SK-N-SH treated with all-trans-retinoic acid at 6 μM for 48 hours (cell line): ENCODE data around the gene TALDO1.

ENCODE experiments used
- ATAC-seq: fragments of 200-7000 bp; cut with Tn5 transposase; 3 replicates; pipeline ENCODE4 v1.9.1; 2020; ENCODE audit warnings: mild to moderate bottlenecking, moderate library complexity
- ARNTL ChIP-seq: fragments of 450-650 bp; formaldehyde crosslinking; IDR thresholded peaks from 2 replicates; pipeline ENCODE4 v1.5.0; 2020; ENCODE audit warnings: low read depth, mild to moderate bottlenecking, moderate library complexity, borderline replicate concordance
- BACH2 ChIP-seq: fragments of 250-450 bp; sonication (Bioruptor Pico); IDR thresholded peaks from 2 replicates; pipeline ENCODE4 v1.9.0; 2021; ENCODE audit warnings: mild to moderate bottlenecking, borderline replicate concordance
- CSDC2 ChIP-seq: fragments of 250-450 bp; sonication (Bioruptor Pico); IDR thresholded peaks from 2 replicates; pipeline ENCODE4 v1.5.0; 2020; ENCODE audit warnings: mild to moderate bottlenecking, moderate library complexity
- ESRRG ChIP-seq: fragments of 250-450 bp; sonication (Bioruptor Pico); IDR thresholded peaks from 2 replicates; pipeline ENCODE4 v1.6.1; 2021; ENCODE audit warnings: mild to moderate bottlenecking
- GLIS3 ChIP-seq: fragments of 250-450 bp; sonication (Bioruptor Pico); IDR thresholded peaks from 2 replicates; pipeline ENCODE4 v1.5.0; 2020; ENCODE audit warnings: mild to moderate bottlenecking, moderate library complexity
- OSR1 ChIP-seq: fragments of 250-450 bp; sonication (Bioruptor Pico); IDR thresholded peaks from 2 replicates; pipeline ENCODE4 v1.8.0; 2022; ENCODE audit warnings: moderate library complexity, mild to moderate bottlenecking, inconsistent platforms
- PPARA ChIP-seq: fragments of 250-450 bp; sonication (Bioruptor Pico); IDR thresholded peaks from 2 replicates; pipeline ENCODE4 v1.5.0; 2020; ENCODE audit warnings: mild to moderate bottlenecking, borderline replicate concordance
- RARB ChIP-seq: fragments of 250-450 bp; sonication (Bioruptor Pico); IDR thresholded peaks from 2 replicates; pipeline ENCODE4 v1.8.0; 2021; ENCODE audit warnings: mild to moderate bottlenecking, moderate library complexity
- SNAI2 ChIP-seq: fragments of 250-450 bp; sonication (Bioruptor Pico); IDR thresholded peaks from 2 replicates; pipeline ENCODE4 v1.5.0; 2020; ENCODE audit warnings: mild to moderate bottlenecking, moderate library complexity
- TCF4 ChIP-seq: fragments of 250-450 bp; sonication (Bioruptor Pico); IDR thresholded peaks from 2 replicates; pipeline ENCODE4 v1.8.0; 2021; ENCODE audit warnings: mild to moderate bottlenecking, moderate library complexity, borderline replicate concordance
- TOX ChIP-seq: fragments of 250-450 bp; sonication (Bioruptor Pico); IDR thresholded peaks from 2 replicates; pipeline ENCODE4 v1.8.0; 2021; ENCODE audit warnings: mild to moderate bottlenecking, moderate library complexity, borderline replicate concordance
- ZC3H10 ChIP-seq: fragments of 250-450 bp; sonication (Bioruptor Pico); IDR thresholded peaks from 2 replicates; pipeline ENCODE4 v1.5.1; 2021; ENCODE audit warnings: mild to moderate bottlenecking, moderate library complexity
- ZFP3 ChIP-seq: fragments of 250-450 bp; sonication (Bioruptor Pico); IDR thresholded peaks from 2 replicates; pipeline ENCODE4 v1.5.0; 2020; ENCODE audit warnings: mild to moderate bottlenecking, moderate library complexity
- ZFP30 ChIP-seq: fragments of 450-650 bp; formaldehyde crosslinking; IDR thresholded peaks from 2 replicates; pipeline ENCODE4 v1.5.0; 2022; ENCODE audit warnings: mild to moderate bottlenecking, moderate library complexity
- ZNF565 ChIP-seq: fragments of 450-650 bp; formaldehyde crosslinking; conservative IDR thresholded peaks from 2 replicates; pipeline ENCODE4 v1.5.0; 2020; ENCODE audit warnings: low read depth, mild to moderate bottlenecking, moderate library complexity
- ZNF70 ChIP-seq: fragments of 450-650 bp; formaldehyde crosslinking; IDR thresholded peaks from 2 replicates; pipeline ENCODE4 v1.5.0; 2020; ENCODE audit warnings: mild to moderate bottlenecking, moderate library complexity
- ZNF8 ChIP-seq: fragments of 450-650 bp; formaldehyde crosslinking; IDR thresholded peaks from 2 replicates; pipeline ENCODE4 v1.5.0; 2020; ENCODE audit warnings: mild to moderate bottlenecking, moderate library complexity
- TF ChIP-seq, protein P1 (sequence below): fragments of 250-450 bp; sonication (Bioruptor Pico); IDR thresholded peaks from 2 replicates; pipeline ENCODE4 v1.5.1; 2020; ENCODE audit warnings: low read depth, mild to moderate bottlenecking, moderate library complexity
- TF ChIP-seq, protein P2 (sequence below): fragments of 250-450 bp; sonication (Bioruptor Pico); IDR thresholded peaks from 2 replicates; pipeline ENCODE4 v1.5.1; 2021; ENCODE audit warnings: mild to moderate bottlenecking, moderate library complexity
- TF ChIP-seq, protein P3 (sequence below): fragments of 250-450 bp; sonication (Bioruptor Pico); IDR thresholded peaks from 2 replicates; pipeline ENCODE4 v1.8.0; 2020; ENCODE audit warnings: mild to moderate bottlenecking, moderate library complexity, borderline replicate concordance
- TF ChIP-seq, protein P4 (sequence below): fragments of 250-450 bp; sonication (Bioruptor Pico); IDR thresholded peaks from 2 replicates; pipeline ENCODE4 v1.8.0; 2021; ENCODE audit warnings: low read depth, mild to moderate bottlenecking, moderate library complexity, borderline replicate concordance
- TF ChIP-seq, protein P5 (sequence below): fragments of 250-450 bp; sonication (Bioruptor Pico); IDR thresholded peaks from 2 replicates; pipeline ENCODE4 v1.5.0; 2020; ENCODE audit warnings: mild to moderate bottlenecking, moderate library complexity

The TALDO1 gene

GRCh38 chr11:699116-699508 is 48.2 kb upstream of the TALDO1 start:
- no peak for TF ChIP-seq ZNF565 (CRISPR knock-in tag)
- no peak for TF ChIP-seq ZNF8
- TF ChIP-seq, protein P1, sequence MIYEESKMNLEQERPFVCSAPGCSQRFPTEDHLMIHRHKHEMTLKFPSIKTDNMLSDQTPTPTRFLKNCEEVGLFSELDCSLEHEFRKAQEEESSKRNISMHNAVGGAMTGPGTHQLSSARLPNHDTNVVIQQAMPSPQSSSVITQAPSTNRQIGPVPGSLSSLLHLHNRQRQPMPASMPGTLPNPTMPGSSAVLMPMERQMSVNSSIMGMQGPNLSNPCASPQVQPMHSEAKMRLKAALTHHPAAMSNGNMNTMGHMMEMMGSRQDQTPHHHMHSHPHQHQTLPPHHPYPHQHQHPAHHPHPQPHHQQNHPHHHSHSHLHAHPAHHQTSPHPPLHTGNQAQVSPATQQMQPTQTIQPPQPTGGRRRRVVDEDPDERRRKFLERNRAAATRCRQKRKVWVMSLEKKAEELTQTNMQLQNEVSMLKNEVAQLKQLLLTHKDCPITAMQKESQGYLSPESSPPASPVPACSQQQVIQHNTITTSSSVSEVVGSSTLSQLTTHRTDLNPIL (CRISPR knock-in tag) = no peak
- no peak for TF ChIP-seq TOX
- no peak for TF ChIP-seq ZC3H10 (CRISPR knock-in tag)
- TF ChIP-seq RARB (CRISPR knock-in tag) = no peak
- TF ChIP-seq BACH2 (CRISPR knock-in tag) = no peak
- no peak for TF ChIP-seq ZFP30 (CRISPR knock-in tag)
- TF ChIP-seq, all 23 proteins: peak for 0
- ATAC-seq = no peak

DNA sequence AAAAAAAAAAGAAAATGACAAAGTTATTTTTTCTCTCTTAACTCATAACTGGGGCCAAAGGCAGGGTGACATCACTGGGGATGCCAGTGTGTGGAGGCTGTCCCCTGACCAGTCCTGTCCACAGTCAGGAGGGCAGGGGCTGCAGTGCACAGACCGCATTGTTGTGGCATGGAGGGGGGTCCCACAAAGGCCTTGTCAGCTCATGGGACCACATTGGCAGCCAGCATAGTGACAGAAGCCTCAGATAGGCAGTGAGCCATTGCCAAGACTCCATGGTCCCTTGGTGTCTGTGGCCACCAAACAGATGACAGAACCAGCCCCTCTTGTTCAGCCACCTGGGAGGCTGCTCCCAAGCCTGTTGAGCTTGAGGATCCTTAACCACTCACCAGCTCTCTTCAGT is 47.5 kb upstream of the TALDO1 start:
- ATAC-seq = no peak
- TF ChIP-seq GLIS3 (CRISPR knock-in tag) = no peak
- TF ChIP-seq SNAI2 = no peak
- TF ChIP-seq ARNTL = no peak
- TF ChIP-seq ZNF565 (CRISPR knock-in tag) = no peak
- no peak for TF ChIP-seq ZFP3 (CRISPR knock-in tag)
- no peak for TF ChIP-seq TCF4 (CRISPR knock-in tag)
- TF ChIP-seq, protein P2, sequence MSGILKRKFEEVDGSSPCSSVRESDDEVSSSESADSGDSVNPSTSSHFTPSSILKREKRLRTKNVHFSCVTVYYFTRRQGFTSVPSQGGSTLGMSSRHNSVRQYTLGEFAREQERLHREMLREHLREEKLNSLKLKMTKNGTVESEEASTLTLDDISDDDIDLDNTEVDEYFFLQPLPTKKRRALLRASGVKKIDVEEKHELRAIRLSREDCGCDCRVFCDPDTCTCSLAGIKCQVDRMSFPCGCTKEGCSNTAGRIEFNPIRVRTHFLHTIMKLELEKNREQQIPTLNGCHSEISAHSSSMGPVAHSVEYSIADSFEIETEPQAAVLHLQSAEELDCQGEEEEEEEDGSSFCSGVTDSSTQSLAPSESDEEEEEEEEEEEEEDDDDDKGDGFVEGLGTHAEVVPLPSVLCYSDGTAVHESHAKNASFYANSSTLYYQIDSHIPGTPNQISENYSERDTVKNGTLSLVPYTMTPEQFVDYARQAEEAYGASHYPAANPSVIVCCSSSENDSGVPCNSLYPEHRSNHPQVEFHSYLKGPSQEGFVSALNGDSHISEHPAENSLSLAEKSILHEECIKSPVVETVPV (CRISPR knock-in tag) = no peak
- TF ChIP-seq, protein P3, sequence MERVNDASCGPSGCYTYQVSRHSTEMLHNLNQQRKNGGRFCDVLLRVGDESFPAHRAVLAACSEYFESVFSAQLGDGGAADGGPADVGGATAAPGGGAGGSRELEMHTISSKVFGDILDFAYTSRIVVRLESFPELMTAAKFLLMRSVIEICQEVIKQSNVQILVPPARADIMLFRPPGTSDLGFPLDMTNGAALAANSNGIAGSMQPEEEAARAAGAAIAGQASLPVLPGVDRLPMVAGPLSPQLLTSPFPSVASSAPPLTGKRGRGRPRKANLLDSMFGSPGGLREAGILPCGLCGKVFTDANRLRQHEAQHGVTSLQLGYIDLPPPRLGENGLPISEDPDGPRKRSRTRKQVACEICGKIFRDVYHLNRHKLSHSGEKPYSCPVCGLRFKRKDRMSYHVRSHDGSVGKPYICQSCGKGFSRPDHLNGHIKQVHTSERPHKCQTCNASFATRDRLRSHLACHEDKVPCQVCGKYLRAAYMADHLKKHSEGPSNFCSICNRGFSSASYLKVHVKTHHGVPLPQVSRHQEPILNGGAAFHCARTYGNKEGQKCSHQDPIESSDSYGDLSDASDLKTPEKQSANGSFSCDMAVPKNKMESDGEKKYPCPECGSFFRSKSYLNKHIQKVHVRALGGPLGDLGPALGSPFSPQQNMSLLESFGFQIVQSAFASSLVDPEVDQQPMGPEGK = no peak
- TF ChIP-seq, protein P4, sequence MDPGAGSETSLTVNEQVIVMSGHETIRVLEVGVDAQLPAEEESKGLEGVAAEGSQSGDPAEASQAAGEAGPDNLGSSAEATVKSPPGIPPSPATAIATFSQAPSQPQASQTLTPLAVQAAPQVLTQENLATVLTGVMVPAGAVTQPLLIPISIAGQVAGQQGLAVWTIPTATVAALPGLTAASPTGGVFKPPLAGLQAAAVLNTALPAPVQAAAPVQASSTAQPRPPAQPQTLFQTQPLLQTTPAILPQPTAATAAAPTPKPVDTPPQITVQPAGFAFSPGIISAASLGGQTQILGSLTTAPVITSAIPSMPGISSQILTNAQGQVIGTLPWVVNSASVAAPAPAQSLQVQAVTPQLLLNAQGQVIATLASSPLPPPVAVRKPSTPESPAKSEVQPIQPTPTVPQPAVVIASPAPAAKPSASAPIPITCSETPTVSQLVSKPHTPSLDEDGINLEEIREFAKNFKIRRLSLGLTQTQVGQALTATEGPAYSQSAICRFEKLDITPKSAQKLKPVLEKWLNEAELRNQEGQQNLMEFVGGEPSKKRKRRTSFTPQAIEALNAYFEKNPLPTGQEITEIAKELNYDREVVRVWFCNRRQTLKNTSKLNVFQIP (CRISPR knock-in tag) = no peak
- no peak for TF ChIP-seq TOX
- TF ChIP-seq CSDC2 (CRISPR knock-in tag) = no peak
- no peak for TF ChIP-seq BACH2 (CRISPR knock-in tag)
- TF ChIP-seq ZNF70 = no peak
- no peak for TF ChIP-seq ESRRG (CRISPR knock-in tag)
- TF ChIP-seq, protein P1 (CRISPR knock-in tag) = no peak
- TF ChIP-seq, protein P5, sequence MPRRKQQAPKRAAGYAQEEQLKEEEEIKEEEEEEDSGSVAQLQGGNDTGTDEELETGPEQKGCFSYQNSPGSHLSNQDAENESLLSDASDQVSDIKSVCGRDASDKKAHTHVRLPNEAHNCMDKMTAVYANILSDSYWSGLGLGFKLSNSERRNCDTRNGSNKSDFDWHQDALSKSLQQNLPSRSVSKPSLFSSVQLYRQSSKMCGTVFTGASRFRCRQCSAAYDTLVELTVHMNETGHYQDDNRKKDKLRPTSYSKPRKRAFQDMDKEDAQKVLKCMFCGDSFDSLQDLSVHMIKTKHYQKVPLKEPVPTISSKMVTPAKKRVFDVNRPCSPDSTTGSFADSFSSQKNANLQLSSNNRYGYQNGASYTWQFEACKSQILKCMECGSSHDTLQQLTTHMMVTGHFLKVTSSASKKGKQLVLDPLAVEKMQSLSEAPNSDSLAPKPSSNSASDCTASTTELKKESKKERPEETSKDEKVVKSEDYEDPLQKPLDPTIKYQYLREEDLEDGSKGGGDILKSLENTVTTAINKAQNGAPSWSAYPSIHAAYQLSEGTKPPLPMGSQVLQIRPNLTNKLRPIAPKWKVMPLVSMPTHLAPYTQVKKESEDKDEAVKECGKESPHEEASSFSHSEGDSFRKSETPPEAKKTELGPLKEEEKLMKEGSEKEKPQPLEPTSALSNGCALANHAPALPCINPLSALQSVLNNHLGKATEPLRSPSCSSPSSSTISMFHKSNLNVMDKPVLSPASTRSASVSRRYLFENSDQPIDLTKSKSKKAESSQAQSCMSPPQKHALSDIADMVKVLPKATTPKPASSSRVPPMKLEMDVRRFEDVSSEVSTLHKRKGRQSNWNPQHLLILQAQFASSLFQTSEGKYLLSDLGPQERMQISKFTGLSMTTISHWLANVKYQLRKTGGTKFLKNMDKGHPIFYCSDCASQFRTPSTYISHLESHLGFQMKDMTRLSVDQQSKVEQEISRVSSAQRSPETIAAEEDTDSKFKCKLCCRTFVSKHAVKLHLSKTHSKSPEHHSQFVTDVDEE = no peak

GRCh38 chr11:701741-702461 is 45.4 kb upstream of the TALDO1 start:
- ATAC-seq = no peak
- no peak for TF ChIP-seq TOX
- TF ChIP-seq PPARA (CRISPR knock-in tag) = no peak
- TF ChIP-seq, protein P3 = no peak
- TF ChIP-seq, protein P2 (CRISPR knock-in tag) = no peak
- no peak for TF ChIP-seq ESRRG (CRISPR knock-in tag)
- TF ChIP-seq ZNF8 = no peak
- TF ChIP-seq ZFP3 (CRISPR knock-in tag) = no peak
- TF ChIP-seq OSR1 (CRISPR knock-in tag) = no peak
- no peak for TF ChIP-seq CSDC2 (CRISPR knock-in tag)
- no peak for TF ChIP-seq ZNF70
- no peak for TF ChIP-seq ZC3H10 (CRISPR knock-in tag)
- no peak for TF ChIP-seq TCF4 (CRISPR knock-in tag)
- TF ChIP-seq GLIS3 (CRISPR knock-in tag) = no peak
